Measurements from ENCODE around the gene GPANK1.

DNA sequence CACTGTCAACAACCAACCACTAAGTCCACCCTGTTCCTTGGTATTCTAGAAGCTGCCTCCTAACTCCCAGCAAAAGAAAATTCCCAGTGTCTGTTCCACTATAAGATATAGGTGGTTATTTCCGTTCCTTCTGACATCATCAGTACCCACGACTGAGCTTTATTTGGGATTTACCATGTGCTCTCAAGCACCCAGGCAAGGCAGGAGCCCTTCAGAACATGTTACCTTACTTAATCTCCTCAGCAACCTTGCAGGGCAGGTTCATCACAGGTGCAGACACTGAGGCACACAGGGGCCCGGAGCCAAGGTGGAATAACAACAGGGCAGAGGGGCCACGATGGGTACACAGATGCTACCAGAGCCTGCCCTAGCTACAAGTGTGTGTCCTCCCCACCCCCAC, 27.6 kb upstream of the GPANK1 start:
- TF ChIP-seq POLR2A (IDR thresholded peaks at IDR 0.05; ENCODE audit: low read depth, low read length), result no peak
- no peak for TF ChIP-seq TAF1 (IDR thresholded peaks at IDR 0.05; ENCODE audit: low read depth, low read length)
- TF ChIP-seq POLR2AphosphoS5 (IDR thresholded peaks at IDR 0.05; ENCODE audit: low read depth, low read length), result no peak
- TF ChIP-seq SPI1 (IDR thresholded peaks at IDR 0.05; ENCODE audit: low read depth, low read length), result no peak
